HG03025 (cell line): ENCODE data around the gene SYT9.

Experiments
- ATAC-seq: cut with Tn5 transposase; IDR thresholded peaks from one replicate; pipeline ENCODE4 v1.9.1; 2021; ENCODE audit warnings: mild to moderate bottlenecking, moderate library complexity; ENCODE audit not compliant: unreplicated experiment, low FRiP score

The SYT9 gene

DNA sequence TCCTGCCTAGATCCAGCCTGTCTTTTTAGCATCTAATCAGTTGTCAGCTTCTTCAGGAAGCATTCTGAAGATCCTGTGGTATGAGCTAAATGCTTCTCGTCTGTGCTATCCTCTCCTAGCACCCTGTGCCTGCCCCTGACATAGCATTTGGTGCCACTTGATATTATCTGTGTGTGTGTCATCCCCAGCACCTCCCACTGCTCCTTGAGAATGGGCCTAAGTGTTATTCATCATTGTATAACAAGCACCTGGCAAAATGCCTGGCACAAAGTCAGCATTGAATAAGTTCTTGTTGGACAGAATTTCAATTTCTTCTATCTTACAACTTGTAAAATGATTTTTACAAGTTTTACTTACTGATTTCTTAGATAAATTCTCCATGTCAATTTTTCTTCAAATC lies 205.5 kb downstream of the SYT9 start:
- ATAC-seq, result no peak

GRCh38 chr11:7462706-7463105 lies 211.0 kb downstream of the SYT9 start:
- no peak for ATAC-seq

DNA sequence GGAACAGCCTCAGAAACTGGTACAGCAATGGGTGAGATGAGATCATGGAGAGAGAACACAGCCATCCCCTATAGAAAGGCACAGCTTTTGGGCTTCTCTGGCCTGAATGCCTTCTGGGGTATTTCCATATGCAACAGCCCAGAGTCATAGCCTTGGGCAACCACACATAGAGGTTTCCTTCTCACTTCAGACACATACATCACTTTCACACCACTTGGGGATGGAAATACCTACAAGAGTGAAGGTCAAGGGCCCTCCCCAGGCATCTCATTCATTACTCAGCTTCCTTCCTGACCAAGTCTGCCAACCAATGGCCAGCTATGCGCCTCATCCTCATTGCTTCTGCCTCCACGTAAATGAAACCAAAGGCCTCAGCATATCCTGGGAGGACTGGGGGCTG lies 215.9 kb downstream of the SYT9 start:
- ATAC-seq, result no peak

- no peak for ATAC-seq
Measured at GRCh38 chr11:7469351-7469865, 217.7 kb downstream of the SYT9 start.

DNA sequence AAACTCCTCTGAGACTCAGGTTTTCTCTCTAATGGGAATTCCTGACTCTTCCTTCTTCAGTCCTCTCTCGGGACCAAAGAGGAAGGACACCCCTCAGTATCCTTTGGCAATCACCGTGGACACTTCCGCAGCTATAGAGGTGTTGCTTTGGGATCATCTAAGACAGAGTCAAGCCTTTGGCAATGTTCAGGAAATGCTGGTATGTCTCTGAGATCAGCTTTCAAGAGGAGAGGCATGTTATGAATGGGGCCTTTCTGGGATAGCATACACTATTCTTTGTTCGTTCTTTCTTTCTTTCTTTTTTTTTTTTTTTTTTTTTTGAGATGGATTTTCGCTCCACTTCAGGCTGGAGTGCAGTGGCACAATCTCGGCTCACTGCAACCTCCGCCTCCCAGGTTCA lies 219.4 kb downstream of the SYT9 start:
- ATAC-seq, result no peak

DNA sequence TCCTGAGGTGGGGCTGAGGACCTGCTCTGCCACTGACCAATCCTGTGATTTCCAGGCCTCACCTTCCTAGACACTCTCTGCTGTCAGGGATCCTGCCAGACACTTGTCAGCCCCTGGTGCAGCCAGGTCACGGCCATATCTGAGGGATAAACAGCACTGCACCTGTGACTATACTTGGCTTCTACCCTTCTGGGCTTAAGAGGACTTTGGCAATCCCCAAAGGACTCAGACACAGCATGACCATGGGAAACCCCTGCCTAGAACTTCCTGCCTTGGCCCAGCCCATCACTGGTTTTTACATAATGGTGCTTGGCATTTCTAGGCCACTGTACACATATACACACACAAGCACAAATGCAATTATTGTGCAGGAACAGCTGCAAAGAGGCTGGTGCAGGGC lies 222.0 kb downstream of the SYT9 start:
- ATAC-seq, result peak; percentile 59

- ATAC-seq, result no peak
Measured at GRCh38 chr11:7480113-7480512, 228.4 kb downstream of the SYT9 start.

DNA sequence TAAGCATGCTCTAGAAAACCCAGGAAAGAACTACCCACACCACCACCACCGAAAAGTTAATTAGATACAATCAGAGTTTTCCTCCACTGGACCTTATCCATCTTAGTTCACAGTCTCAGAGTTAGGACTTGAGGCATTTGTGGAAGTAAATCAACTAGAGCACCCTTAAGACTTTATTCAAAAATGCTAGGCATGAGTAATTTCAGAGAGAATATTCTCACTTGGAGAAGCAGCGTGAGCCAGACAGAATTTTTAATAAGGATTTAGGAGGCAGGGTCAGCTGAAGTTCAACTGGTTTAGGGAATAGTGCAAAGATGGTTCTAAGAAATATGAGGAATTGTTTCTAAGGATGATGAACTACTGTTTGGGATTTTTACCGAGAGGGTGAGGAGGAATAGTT lies 232.4 kb downstream of the SYT9 start:
- no peak for ATAC-seq

DNA sequence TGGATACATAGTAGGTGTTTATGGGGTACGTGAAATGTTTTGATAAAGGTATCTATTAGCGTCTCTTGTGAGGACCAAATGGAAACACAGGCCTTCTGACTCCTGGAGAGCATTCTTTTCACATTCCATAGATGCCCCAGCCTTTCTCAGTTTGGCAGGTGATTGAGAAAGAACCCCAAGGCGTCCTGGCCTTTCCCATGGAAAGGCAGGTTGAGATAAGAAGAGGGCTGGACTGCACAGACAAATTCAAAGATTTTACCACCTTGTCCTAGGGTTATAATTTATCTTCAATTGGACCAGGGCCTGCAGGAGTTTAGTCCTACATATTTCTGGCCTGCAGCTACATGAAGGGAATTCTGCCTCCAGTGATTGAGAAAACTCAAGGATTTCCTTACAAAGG lies 232.9 kb downstream of the SYT9 start:
- ATAC-seq, result no peak

GRCh38 chr11:7485186-7486097 lies 233.7 kb downstream of the SYT9 start, which contains the start of gene OLFML1:
TSS of gene OLFML1 (plus strand) at chr11:7485506. CDS start at chr11:7485876, 370 bp downstream.
- no peak for ATAC-seq

DNA sequence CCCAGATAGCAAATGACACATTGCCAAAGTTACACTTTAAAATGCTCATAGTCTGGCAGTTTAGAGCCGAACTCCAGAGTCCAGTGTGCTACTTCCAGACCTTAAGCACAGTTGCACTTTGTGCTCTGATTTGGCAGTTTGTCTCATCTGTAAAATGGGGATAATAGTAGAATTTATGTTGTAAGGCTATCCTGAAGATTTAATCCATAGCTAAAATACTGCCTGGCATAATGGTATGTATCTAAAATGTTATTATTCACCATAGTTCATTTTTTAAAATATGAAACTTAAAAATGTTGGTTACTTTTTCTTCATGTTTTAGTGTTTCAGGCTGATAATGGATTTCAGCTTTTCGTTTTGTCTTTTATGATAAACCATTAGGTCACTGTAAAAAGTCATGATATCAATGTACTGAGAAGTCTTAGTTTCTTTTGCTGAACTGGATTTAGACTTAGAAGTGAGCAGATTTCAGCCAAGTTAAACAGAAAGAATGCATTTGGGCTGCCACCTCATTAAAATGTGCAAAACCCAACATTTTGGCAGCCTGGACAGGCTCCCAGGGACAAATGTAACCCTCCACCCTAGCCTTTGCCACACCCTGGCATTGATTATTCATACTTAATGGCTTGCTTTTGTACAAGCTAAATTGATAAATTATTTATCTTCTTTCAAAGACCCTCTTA lies 234.5 kb downstream of the SYT9 start:
- no peak for ATAC-seq

GRCh38 chr11:7486781-7487140 lies 235.1 kb downstream of the SYT9 start:
- ATAC-seq, result no peak

DNA sequence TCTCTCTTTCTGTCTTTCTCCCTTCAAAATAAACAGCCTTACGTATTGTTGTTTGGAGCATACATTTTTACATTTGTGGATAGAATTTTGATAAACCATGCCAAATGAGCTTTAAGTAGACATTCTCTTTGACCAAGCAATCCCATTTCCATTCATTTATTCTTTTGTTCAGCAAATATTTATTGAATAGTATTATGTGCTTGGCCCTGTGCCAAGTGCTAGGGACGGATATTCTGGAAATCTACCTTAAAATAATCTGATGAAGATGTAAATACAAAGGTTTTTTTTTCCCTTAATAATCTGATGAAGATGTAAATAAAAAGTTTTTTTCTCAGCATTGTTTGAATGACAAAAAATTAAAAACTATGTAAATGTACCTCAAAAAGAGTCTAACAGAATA lies 235.7 kb downstream of the SYT9 start:
- no peak for ATAC-seq

DNA sequence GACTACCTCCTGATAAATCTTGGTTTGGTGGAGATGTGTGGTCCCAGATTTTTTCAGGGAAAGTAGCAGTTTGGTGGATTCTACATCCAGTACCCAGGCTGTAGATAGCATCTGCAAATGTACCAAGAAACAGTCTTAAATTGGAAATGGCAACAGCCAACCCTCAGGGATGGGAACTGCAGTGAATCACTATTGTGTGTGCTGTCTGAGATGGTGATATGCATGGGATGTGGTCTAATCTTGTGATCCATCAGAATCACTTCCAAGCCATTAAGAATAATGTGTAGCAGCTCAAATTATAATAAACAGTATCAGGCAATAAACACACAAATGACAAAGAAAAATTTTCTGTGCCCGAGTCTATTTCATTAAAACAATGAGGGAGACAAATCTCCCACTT lies 237.0 kb downstream of the SYT9 start:
- no peak for ATAC-seq

DNA sequence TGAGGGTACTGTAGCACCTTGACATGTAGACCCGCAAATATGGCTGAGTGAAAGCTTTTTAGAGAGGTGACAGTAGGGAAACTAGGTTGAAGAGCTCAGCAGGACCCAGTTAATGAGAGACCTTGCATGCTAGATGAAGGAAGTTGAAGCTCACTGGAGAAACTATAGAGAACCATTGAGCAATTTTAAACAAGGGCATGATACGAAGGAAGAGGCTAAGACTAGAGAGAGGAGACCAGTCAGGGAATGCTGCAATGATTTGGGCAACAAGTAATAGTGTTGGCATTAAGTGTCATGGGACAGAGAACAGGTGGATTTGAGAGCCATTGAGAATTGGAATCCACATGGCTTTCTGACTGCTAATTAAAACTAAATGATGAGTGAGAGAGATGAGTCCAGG lies 237.7 kb downstream of the SYT9 start:
- ATAC-seq, result no peak

GRCh38 chr11:7490054-7490453 lies 238.3 kb downstream of the SYT9 start:
- ATAC-seq, result no peak

- no peak for ATAC-seq
Measured at GRCh38 chr11:7490535-7490934, 238.8 kb downstream of the SYT9 start.

DNA sequence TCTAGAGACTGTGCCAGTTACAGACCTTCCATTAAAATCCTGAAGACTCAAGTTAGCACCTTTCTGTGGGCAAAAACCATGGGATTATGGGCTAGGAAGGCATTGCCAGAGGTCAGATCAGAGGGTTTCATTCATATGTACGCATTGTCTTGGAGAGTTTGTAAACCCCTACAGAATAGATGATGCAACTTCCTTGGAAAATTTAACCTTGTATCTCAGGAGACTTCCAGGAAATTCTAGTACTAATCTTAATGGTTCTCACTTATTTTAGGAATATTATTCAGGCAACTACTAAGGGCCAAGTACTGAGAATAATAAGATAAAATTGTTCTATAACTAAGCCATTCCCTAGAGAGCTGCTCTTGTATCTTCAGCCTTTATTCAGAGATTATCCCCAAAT lies 240.5 kb downstream of the SYT9 start:
- ATAC-seq, result no peak

- no peak for ATAC-seq
Measured at GRCh38 chr11:7493670-7494069, 242.0 kb downstream of the SYT9 start.

DNA sequence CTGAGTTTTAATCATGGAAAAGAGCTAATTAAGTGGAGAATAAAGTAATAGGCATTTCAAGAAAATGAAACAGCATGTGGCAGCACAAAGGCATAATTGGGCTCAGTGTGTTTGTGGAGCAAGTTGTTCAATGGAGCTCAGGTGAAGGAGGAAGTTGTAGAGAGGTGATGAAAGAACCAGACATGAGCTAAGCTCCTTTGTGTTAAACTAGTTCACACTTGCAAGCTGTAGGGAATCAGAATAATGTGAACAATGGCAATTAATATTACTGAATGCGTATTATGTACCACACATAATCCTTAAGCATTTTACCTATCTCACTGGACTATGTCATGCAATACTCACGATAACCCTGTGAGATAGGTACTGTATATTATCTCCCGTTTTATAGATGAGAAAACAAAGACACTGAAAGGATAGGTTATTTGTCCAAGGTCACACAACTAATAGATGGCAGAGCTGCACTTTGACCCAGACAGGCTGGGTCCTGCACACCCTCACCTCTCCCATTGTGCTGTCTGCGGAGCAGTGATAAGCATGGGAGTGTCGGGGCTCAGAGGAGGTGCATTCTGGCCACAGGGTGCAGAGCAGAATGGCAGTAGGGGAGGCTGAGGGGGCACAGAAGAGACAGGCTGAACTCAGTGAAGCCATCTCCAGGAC lies 242.5 kb downstream of the SYT9 start:
- ATAC-seq, result no peak

DNA sequence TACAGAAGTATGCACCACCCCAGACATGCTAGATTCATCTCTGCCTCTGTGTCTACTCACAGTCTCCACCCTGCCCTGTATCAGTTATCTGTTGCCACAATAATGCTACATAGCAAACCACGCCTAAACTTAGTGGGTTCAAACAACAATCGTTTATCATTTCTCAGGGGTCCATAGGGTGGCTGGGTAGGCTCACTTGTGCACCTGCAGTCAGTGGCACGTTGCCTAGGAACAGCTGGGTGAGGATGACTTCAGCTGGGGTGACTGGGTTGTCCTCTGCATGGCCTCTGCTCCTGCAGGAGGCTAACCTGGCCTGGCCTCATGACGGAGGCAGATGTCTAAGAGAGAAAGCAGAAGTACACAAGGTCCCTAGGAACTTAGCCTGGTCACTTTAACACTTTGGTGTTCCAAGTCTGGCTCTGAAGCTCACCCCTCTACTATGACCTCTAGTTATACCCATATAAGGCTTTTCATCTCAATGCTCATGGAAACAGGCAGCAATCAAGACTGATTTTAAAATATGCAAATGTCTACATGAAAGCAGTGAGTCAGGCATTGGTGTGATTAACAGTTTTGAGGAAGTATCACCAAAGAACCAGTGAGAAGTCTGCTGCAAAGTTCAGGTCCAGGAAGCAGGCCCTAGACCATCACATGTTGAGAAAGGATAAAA lies 244.3 kb downstream of the SYT9 start:
- ATAC-seq, result peak; percentile 83
